Frontal cortex (tissue), 4 donors: Measurements from ENCODE around the gene BNC2. TPM values are rescaled to one million over a fixed set of nuclear protein-coding genes. Genes with fewer than 3 reads are reported as not detected.
"Not testable (repeated sequence)": the region's sequence is repeated elsewhere in the genome, so short reads cannot be mapped to it uniquely, and the experiment has no call there.

Experiments
- DNase-seq, 2 donors: peaks; one replicate each; pipeline ENCODE4 v3.0.0; 2012; ENCODE audit warnings: low spot score in 2 of 2
- FAIRE-seq: peaks from 2 replicates; lab custom pipeline; 2012; peaks lifted over from hg19 to GRCh38; lab: Jason Lieb, UNC
- total RNA-seq: library from RNA; depleted of rRNA; stranded (reverse); fragments of >200 nt; gene quantifications from one replicate; pipeline ENCODE4 v1.2.3, GENCODE V29; 2014
- donor health status: control.
- donor health status: control.
- donor health status: control.

The BNC2 gene, protein sequence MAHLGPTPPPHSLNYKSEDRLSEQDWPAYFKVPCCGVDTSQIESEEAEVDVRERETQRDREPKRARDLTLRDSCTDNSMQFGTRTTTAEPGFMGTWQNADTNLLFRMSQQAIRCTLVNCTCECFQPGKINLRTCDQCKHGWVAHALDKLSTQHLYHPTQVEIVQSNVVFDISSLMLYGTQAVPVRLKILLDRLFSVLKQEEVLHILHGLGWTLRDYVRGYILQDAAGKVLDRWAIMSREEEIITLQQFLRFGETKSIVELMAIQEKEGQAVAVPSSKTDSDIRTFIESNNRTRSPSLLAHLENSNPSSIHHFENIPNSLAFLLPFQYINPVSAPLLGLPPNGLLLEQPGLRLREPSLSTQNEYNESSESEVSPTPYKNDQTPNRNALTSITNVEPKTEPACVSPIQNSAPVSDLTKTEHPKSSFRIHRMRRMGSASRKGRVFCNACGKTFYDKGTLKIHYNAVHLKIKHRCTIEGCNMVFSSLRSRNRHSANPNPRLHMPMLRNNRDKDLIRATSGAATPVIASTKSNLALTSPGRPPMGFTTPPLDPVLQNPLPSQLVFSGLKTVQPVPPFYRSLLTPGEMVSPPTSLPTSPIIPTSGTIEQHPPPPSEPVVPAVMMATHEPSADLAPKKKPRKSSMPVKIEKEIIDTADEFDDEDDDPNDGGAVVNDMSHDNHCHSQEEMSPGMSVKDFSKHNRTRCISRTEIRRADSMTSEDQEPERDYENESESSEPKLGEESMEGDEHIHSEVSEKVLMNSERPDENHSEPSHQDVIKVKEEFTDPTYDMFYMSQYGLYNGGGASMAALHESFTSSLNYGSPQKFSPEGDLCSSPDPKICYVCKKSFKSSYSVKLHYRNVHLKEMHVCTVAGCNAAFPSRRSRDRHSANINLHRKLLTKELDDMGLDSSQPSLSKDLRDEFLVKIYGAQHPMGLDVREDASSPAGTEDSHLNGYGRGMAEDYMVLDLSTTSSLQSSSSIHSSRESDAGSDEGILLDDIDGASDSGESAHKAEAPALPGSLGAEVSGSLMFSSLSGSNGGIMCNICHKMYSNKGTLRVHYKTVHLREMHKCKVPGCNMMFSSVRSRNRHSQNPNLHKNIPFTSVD
- 1.6 TPM for total RNA-seq

DNA sequence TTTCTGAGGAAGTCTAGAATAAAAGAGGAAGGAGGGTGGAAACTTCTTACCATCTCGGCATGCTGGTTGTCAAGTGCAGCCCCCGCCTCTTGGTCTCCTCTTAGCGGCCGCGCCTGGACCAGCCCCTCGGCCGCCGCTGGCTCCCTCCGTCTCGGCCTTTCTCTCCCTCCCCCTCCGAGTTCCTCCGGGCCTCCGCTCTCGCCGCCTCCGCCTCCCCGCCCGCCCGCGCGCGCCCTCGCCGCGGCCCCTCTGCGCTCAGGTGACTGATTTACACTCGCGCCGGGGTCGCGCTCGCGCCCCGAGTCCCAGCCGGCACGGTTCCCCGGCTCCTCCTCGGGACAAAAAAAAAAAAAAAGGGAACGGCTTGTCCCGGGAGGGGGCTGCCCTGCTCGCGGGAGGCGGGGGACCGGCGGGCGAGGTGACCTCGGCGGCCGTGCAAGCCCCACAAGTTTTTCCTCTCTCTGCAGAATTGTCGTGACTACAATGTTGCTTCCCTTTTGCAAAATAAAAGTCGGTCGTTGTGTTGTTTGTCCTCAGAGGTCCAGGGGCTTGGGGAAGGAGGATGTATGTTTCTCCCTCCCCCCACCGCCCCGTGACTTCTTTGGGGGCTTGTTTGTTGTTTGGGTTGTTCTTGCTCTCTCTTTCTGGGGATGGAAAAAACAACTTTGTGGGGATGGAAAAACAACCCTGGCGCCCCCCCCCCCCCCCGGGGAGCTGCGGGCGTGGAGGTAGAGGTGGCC lies at the start of gene BNC2:
Gene BNC2, minus strand, starts transcription at position 75 of the 740 bp plus-strand sequence. Its CDS starts 22 bp downstream, at position 53.
- DNase-seq (peak; percentile 65 to 67), FAIRE-seq (no peak)

DNA sequence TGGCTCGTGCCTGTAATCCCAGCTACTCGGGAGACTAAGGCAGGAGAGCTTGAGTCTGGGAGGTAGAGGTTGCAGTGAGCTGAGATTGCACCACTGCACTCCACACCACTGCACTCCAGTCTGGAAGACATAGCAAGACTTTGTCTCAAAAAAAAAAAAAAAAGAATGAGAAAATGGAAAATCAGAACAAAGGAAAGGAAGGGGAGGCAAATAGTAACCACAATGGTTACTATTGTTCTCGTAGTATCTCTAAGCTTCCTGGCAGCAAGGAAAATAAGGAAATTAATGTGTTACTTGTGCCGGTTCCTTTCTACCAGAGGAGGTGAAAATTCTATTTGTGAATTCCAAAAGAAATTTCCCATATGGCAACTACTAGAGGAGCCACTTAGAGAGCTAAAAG lies 48.5 kb upstream of the BNC2 start:
- FAIRE-seq, result no peak

DNA sequence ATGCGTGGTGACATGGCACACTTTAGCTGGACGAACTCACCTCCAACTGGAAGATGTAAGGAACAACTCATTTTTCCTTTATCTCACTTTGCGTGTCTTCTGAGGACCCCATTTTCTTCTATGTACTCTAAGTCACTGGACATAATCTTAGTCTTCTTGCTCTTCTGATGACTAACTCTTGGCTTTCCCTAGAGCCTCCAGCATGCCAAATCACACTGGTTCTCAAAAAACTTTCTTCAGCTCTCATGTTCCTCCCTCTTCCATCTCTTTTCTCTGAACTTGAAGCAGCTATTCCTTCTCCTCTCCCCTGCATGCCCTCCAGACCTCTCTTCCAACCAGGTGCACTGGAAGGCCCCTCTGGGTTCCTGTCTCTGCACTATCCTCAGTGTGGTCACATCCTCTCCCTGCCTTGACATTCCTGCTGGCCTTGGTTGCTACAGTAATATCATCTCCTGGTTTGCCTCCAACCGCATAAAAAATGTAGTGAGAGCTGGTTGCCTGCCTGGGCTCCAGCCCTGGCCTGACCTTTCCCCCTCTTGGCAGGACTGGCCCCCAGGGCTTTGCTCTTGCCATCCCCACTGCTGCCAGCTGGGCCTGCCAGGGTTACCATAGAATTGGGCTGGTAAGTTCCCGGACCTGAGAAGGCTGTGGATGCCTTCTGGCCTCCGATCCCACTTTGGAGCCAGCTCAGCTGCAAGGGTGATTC lies 44.8 kb upstream of the BNC2 start:
- DNase-seq, result no peak
- no peak for FAIRE-seq

More for the DNA sequence above, 48.5 kb upstream of the BNC2 start:
- no peak for DNase-seq

DNA sequence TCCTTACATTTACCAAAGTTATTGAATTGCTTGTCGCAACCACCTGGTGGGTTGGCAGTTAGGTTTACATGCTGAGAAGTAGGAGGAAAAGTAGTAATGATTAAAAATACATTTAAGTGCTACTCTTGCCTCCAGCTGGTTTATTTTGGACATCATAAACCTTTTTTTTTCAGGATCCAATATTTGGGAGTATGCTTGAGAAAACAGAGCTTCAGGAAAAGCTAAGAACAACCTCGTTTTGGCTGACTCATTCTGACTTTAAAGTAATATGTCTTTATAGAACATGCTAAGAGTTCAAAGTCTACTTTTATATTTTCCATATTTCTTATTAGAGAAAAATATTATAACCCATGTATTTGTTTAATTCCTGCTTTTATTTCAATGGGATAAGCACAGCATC lies 41.7 kb upstream of the BNC2 start:
- DNase-seq (no peak), FAIRE-seq (no peak)

DNA sequence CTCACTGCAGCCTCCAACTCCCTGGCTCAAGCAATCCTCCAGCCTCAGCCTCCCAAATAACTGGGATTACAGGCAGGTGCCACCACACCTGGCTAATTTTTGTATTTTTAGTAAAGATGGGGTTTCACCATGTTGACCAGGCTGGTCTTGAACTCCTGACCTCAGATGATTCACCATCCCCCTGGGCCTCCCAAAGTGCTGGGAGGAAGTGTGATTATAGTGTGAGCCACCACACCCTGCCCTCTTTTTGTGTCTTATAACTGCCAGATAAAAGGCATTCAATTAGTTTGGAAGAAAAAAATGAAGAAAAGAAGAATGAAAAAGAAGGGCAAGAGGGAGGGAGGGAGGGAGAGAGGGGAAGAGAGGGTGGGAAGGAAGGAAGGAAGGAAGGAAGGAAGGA lies 37.7 kb upstream of the BNC2 start:
- DNase-seq, FAIRE-seq: not testable (repeated sequence)

DNA sequence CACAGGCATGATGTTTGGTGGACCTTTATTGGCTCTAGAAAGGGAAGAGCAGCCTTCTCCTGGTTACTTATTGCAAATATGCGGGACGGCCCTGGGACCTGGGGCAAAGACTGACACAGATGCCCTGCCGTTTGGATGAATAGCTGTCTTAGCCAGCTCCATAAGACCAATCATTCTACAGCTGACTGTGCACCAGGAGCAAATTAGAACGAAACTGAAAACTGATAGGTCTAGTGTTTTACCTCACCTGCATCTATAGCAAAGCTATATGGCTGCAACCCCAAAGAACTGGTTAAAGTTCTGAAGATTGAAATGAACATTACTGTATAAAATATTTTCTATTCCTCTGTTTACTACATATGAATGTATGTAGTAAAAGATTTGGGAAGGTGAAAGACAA lies 34.2 kb upstream of the BNC2 start:
- FAIRE-seq (no peak), DNase-seq (no peak)

DNA sequence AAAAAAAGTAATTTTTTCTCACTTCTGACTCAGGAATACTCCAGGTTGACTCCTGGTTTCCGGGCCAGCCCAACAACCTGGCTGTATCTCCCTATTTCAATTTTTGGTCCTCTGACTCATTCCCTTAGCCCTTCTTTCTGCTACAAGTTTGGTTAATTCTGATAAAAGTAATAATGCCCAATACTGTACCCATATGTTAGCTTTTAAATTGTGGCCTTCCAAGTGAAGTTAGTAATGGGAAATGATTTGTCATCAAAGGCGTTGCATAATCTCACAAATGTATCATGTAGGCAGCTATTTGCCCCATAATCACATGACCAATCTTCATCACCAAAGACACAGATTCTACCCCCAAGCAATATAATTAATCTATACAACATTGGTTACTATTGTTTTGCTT lies 31.1 kb upstream of the BNC2 start:
- DNase-seq (no peak), FAIRE-seq (no peak)

DNA sequence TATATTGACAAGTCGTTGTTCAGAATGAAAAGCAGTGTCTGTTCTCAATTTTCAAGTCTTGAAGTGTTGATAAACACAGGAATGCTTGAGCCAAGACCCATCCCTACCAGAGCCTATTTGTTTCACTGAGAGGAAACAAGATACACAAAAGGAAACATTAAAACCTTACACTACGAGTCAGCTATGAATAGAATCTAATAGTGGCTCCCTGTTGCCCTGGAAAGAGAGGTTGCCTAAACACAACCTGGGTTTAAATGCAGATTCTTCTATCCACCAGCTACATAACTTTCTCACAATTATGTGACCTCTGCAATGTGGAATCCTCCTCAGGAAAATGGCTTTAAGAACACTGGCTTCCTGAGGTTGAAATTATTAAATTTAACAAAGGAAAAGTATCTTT lies 29.1 kb upstream of the BNC2 start:
- DNase-seq, result no peak
- no peak for FAIRE-seq

DNA sequence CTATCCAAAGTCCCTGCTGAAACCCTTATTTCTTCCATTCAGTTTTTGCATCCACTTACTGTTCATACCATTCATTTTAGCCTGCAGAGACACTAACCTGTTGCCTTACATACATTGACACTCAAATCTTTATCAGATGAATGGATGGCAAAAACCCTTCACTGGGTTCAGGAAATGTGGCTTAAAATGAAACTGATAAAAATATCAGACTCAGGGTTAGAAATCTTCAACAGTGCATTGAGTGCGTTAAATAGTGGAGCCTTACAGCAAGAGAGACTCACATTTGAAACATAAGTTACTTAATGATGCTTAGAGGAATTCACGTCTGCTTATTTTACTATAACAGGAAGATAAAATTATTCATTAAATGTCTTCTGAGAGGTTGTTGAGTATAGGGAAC lies 28.0 kb upstream of the BNC2 start:
- no peak for DNase-seq
- FAIRE-seq, result no peak

DNA sequence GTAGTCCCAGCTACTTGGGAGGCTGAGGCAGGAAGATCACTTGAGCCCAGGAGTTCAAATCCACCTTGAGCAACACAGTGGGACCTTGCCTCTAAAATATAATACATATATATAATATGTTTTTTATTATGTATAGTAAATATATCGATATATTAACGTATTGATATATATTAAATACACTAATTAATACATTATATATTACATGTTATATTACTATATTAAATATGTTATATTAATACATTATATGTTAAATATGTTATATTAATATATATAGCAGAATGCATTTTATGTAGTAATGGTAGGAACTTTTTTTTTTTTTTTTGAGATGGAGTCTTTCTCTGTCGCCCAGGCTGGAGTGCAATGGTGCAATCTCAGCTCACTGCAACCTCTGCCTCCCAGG lies 18.1 kb upstream of the BNC2 start:
- FAIRE-seq, result peak; percentile 77
- no peak for DNase-seq

DNA sequence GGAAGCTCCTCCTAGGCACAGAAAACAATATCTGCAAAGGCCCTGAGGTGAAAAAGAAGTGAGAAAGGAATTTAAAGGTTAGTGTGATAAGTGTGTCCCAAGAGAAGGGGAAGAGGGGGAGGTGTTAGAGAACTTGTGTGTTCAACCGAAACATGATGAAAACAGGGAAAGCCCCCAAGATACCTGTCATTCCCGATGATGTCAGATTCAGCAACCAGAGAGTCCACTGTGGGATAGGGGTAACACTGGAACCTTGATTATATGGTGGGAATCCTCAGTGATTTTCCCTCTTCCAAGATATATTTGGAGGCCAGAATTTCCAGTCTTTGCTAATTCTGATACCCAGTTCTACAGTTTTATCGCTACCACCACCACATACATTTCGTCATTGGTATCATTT lies 15.5 kb upstream of the BNC2 start:
- FAIRE-seq (no peak), DNase-seq (no peak)

DNA sequence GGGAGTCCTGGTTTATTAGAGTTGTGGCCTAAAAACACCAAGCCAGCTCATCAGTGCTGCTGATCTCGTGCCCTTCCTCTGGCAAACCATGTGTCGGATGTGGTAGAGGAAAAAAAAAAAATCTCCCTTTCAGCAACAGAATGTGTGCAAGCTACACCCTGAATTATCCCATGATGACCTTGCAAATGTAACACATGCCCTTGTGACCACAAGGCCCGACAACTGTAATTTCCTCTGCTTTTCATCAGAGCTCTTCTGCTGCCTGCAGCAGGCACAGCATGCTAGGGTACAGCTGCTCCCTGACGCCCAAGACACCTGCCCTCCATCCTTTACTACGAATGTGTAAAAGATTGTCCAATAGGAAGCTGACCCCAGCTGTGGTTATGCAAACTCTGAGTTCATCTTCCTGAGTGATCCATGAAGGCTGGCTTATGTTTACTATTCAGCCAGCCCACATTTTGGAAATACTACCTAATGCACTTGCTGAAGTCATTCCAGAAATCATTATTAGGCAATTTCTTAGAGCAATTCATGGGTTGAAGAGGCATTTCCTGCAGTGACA lies 14.6 kb upstream of the BNC2 start:
- FAIRE-seq (no peak), DNase-seq (no peak)

DNA sequence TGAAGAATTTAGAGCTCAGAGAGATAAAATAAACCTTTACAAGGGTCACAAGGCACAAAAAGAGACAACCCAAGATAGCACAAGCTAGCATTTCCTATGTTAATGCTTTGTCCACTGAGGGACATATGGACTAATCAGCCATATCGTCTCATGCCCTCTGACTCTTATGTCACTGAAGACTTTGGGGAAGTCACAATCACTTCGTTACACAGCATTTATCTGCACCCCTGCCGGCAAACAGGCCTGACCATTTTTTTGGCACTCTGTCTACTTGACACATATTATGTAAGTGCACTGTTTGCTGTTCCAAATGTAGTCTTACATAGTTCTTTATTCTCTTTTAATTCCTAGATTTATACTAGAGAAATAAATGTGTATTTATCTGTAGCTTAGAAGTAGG lies 13.9 kb upstream of the BNC2 start:
- no peak for DNase-seq
- FAIRE-seq, result no peak

DNA sequence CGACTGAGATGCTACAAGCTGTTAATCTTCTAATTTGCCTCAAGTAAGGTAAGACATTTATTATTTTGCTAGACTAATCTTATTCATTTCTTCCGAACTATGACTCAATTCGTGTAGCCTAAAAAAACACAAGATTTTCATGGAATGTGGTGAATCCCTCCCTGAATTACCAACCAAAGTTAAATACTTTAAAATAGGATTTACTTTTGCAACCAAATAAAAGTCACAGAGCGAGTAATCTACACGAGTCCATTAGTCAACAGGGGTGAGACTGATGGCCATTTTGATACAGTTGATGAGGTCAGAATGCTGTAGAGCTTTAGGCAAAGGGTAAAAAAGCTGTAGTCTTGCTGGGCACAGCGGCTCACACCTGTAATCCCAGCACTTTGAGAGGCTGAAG lies 13.1 kb upstream of the BNC2 start:
- DNase-seq (no peak), FAIRE-seq (no peak)

DNA sequence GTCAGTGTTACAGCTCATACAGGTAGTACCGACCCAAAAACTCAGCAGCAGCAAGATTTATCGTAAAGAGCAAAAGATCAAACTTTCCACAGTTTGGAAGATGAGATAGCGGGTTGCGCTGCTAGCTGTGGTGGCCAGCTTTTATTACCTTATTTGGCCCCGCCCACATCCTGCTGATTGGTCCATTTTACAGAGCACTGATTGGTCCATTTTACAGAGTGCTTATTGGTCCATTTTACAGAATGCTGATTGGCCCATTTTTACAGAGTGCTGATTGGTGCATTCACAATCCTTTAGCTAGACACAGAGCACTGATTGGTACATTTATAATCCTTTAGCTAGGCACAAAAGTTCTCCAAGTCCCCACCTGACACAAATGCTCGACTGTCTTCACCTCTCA lies 12.0 kb upstream of the BNC2 start:
- DNase-seq, FAIRE-seq: not testable (repeated sequence)

DNA sequence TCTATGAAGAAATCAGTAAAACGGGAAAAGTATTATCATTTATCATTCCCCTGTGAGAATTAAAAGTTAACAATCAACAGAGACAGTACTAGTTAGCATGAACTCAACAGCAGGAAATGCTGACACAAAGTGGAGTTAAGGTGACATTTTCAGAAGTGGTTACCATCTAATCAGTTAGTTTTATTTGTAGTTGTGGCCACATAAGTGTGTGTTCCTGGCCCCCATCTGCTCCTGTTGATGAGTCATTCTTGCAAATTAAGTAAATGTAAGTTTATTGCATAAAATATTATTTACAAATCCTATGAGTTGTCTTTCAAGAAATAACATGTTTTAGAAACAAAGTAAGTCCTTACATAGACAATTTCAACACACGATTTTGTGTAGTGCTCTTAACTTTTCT lies 8.9 kb upstream of the BNC2 start:
- FAIRE-seq, result no peak
- no peak for DNase-seq

DNA sequence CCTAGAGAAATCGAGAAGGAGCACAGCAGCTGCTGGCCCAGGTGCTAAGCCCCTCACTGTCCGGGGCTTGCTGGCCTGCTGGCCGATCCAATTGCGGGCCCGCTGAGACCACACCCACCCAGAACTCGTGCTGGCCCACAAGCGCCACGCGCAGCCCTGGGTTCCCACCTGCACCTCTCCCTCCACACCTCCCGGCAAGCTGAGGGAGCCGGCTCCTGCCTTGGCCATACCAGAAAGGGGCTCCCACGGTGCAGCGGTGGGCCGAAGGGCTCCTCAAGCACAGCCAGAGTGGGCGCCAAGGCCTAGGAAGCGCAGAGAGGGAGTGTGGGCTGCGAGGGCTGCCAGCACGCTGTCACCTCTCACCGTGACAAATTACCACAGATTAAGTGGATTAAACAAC lies 6.8 kb upstream of the BNC2 start:
- FAIRE-seq, result no peak
- no peak for DNase-seq

DNA sequence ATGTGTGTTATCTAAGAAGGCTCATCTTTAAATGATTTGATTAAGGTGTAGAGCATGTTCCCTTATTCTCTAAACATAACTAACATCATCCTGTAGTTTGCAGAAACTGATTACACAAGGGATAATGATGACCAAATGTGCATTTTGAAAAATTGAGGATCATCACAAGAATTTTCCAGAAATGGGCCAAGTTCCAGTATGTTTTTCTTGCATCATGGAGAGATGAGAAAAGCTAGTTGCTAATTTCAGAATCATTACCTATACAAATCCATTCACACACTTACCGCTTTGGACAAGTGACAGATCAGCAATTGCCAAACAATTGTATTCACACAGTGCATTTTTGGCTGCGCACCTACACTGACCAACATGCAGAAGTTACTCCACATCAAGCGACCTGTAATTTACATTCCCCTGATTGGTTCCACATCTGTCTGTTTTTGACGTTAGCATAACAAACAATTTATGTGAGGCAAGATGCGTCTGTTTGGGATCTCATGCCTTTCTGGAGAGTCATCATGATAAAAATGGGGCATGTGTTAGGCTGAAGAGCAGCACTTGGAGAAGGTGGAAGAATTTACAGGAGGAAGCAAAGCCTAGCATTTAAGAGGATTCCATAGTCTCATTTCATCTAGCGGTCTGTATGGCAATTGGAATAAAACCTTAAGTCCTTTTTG lies 2.8 kb upstream of the BNC2 start:
- FAIRE-seq, result no peak
- DNase-seq, result no peak
